Upper lobe of left lung (tissue), 4 donors: ENCODE results near the gene LNX2.

ENCODE experiments used
- CTCF ChIP-seq, 6 experiments: fragments of 450-650 bp in 4 of 6; fragments of 200-600 bp in 2 of 6; sonication (generic) in 2 of 6; IDR thresholded peaks; one replicate each; pipeline ENCODE4 v1.5.1; 2016 to 2019; ENCODE audit warnings: antibody characterized with exemption in 6 of 6
- EP300 ChIP-seq, 4 donors: sonication (generic); formaldehyde crosslinking; IDR thresholded peaks; one replicate each; pipeline ENCODE4 v1.5.1; 2017; ENCODE audit warnings: antibody characterized with exemption in 4 of 4, control low read depth in 2 of 4
- POLR2A ChIP-seq, 4 donors: fragments of 450-650 bp; IDR thresholded peaks; one replicate each; pipeline ENCODE4 v1.5.1; 2016 to 2017; ENCODE audit warnings: antibody characterized with exemption in 4 of 4, mild to moderate bottlenecking in 2 of 4
- POLR2AphosphoS5 ChIP-seq, 2 donors: sonication (generic); formaldehyde crosslinking; IDR thresholded peaks; one replicate each; pipeline ENCODE4 v1.5.1; 2017; ENCODE audit warnings: antibody characterized with exemption in 2 of 2

GRCh38 chr13:27523346-27524073, 96.8 kb downstream of the LNX2 start:
- no peak for TF ChIP-seq CTCF (IDR thresholded peaks at IDR 0.05)
- TF ChIP-seq POLR2A (IDR thresholded peaks at IDR 0.05): no peak
- TF ChIP-seq EP300 (IDR thresholded peaks at IDR 0.05): no peak
- no peak for TF ChIP-seq POLR2AphosphoS5 (IDR thresholded peaks at IDR 0.05)
